ENCODE results near the gene DLG5.
A peak's percentile ranks its signal among the peaks of the same experiment; 100 is the strongest.

Gene DLG5

DNA sequence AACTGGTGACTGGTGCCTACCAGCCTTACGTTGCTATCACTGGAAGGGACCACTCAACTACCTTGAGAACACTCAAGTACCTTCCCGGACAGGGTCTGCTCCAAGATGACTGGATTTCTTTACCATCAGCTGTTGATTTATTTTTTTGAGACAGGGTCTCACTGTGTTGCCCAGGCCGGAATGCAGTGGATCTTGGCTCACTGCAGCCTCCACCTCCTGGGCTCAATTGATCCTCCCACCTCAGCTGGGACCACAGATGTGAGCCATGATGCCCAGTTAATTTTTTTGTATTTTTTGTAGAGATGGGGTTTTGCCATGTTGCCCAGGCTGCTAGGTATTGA, 45.2 kb upstream of the DLG5 start:
- Histone ChIP-seq H3K4me3 (ENCODE audit: low read depth, low read length) (no peak overlapping the region), H3K36me3 (peaks cover 16% of the 10 kb centered on the region), H3K27ac (0 out of 2 replicates have a peak overlapping the region, but pooled peaks have one; percentile 20), H3K9me3 (ENCODE audit: severe bottlenecking) (no peaks in the 10 kb centered on the region), H3K27me3 (ENCODE audit: insufficient read depth, low read depth, severe bottlenecking) (no peaks in the 10 kb centered on the region)
- no peak for DNase-seq
- TF ChIP-seq, protein P1, sequence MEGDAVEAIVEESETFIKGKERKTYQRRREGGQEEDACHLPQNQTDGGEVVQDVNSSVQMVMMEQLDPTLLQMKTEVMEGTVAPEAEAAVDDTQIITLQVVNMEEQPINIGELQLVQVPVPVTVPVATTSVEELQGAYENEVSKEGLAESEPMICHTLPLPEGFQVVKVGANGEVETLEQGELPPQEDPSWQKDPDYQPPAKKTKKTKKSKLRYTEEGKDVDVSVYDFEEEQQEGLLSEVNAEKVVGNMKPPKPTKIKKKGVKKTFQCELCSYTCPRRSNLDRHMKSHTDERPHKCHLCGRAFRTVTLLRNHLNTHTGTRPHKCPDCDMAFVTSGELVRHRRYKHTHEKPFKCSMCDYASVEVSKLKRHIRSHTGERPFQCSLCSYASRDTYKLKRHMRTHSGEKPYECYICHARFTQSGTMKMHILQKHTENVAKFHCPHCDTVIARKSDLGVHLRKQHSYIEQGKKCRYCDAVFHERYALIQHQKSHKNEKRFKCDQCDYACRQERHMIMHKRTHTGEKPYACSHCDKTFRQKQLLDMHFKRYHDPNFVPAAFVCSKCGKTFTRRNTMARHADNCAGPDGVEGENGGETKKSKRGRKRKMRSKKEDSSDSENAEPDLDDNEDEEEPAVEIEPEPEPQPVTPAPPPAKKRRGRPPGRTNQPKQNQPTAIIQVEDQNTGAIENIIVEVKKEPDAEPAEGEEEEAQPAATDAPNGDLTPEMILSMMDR (IDR thresholded peaks at IDR 0.05; ENCODE audit: low read depth, low read length), result no peak

DNA sequence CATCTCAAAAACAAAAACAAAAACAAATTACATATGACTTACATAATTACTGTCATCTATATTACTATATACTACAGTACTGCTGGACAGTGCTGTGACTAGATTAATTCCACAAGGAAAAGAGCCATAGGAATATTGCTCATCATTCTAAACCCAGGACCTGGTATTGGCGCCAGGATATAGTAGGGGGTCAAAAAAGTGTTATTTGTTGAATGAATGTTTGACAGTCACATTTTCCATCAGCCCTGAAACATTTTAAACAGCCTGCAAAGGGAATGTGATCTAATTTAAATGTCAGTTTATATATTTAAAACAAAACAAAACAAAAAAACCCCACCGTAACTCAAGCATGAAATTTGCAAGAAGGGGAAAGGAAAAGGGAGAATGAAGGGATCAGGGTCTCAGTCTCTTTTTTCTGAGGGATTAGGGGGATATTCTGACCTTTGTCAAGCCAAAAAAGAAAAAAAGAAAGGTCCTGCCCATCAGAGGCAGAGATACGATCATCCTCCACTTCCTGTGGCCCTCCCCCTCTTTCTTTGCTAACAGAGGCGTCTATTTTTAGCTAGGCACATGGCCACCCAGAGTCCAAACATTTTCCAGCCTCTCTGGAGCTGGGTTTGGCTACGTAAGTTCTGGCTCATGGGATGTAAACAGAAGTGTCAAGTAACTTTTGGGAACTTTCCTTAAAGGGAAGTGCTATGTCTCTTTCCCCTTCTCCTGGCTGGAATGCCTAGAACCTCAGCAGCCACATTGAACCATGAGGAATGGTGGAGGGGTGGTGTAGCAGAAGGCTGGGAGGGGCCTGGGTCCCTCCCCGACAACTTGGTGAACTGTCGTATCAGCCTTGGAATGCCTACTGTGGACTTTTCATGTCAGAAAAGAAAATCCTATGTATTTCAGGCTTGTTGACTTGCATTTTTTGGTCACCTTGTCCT, 44.6 kb upstream of the DLG5 start:
- H3K9me3 ChIP-seq (ENCODE audit: severe bottlenecking), result no peaks in the 10 kb centered on the region
- no peak overlapping the region for H3K4me3 ChIP-seq (ENCODE audit: low read depth, low read length)
- no peak for DNase-seq
- peaks cover 12% of the 10 kb centered on the region for H3K36me3 ChIP-seq
- TF ChIP-seq, protein P1 (IDR thresholded peaks at IDR 0.05; ENCODE audit: low read depth, low read length), result no peak
- H3K27me3 ChIP-seq (ENCODE audit: insufficient read depth, low read depth, severe bottlenecking), result no peaks in the 10 kb centered on the region
- H3K27ac ChIP-seq, result 0 out of 2 replicates have a peak overlapping the region, but pooled peaks have one; percentile 20

DNA sequence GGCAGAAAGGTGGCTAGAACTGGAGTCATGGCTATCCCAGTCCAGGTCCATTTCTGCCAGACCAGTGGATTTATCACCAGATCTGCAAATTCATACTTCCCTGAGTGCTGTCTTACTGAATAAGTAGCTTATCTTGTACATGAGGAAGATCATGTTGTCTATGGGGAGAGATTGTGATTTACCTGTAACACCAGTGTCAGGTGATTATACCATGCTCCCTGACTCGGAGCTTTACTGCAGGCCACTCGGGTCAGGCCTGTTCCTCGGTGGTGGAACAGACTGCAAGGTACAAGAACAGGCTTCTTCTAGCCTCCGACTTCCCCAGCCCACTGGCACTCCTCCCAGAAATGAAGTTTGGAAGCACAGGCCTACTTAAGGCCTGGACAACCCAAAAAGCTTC, 42.6 kb upstream of the DLG5 start:
- DNase-seq, result peak; percentile 34
- Histone ChIP-seq H3K27me3 (ENCODE audit: insufficient read depth, low read depth, severe bottlenecking) (no peaks in the 10 kb centered on the region), H3K27ac (peak overlapping the region; percentile 62), H3K4me3 (ENCODE audit: low read depth, low read length) (no peak overlapping the region), H3K36me3 (peaks cover 6% of the 10 kb centered on the region; the same call in 1 of the 2 replicates), H3K9me3 (ENCODE audit: severe bottlenecking) (peaks cover 3% of the 10 kb centered on the region)
- TF ChIP-seq, protein P1 (IDR thresholded peaks at IDR 0.05; ENCODE audit: low read depth, low read length), result no peak

DNA sequence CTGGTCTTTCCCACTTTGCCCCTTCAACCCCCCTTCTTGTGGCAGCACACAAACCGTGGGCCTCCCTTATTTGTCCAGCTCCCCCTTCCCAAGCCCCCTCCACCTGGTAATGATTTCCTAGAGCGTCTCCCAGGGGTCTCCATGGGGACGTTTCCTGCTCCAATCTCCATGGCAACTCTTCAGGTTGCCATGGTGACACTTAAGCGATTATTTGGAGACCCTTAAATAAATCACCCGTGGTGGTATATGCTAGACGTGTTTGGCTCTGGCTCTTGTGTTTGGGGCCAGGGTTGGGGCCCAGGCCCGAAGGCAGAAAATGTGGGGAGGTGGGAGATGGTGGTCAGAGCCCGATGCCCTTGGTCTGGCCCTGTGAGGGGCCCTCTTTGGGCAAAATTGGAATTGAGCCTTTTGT, 41.1 kb upstream of the DLG5 start:
- no peak for DNase-seq
- H3K4me3 ChIP-seq (ENCODE audit: low read depth, low read length), result no peak overlapping the region
- peaks cover 7% of the 10 kb centered on the region for H3K9me3 ChIP-seq (ENCODE audit: severe bottlenecking)
- TF ChIP-seq, protein P1 (IDR thresholded peaks at IDR 0.05; ENCODE audit: low read depth, low read length), result no peak
- peaks cover 6% of the 10 kb centered on the region; the same call in 1 of the 2 replicates for H3K36me3 ChIP-seq
- no peaks in the 10 kb centered on the region for H3K27me3 ChIP-seq (ENCODE audit: insufficient read depth, low read depth, severe bottlenecking)
- H3K27ac ChIP-seq, result no peak overlapping the region

DNA sequence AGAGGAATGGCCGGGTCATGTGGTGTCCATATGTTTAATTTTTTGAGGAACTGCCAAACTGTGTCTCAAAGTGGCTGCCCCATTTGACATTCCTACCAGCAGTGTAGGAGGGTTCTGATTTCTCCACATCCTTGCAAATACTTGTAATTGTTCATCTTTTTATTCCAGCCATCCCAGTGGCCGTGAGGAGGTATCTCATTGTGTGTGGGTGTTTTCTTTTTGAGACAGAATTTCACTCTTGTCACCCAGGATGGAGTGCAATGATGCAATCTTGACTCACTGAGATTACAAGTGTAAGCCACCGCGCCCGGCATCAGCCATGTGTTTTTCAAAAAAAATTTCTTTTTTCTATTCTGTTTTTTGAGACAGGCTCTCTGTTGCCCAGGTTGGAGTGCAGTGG, 38.7 kb upstream of the DLG5 start:
- peaks cover 7% of the 10 kb centered on the region for H3K9me3 ChIP-seq (ENCODE audit: severe bottlenecking)
- no peak for DNase-seq
- no peak overlapping the region for H3K27ac ChIP-seq
- no peaks in the 10 kb centered on the region for H3K27me3 ChIP-seq (ENCODE audit: insufficient read depth, low read depth, severe bottlenecking)
- H3K36me3 ChIP-seq, result no peaks in the 10 kb centered on the region
- no peak overlapping the region for H3K4me3 ChIP-seq (ENCODE audit: low read depth, low read length)
- TF ChIP-seq, protein P1 (IDR thresholded peaks at IDR 0.05; ENCODE audit: low read depth, low read length), result no peak

Data from WERI-Rb-1 (cell line).